Stimulated activated naive CD4-positive, alpha-beta T cell (primary cell): Measurements from ENCODE around the gene EXOC4.

Source experiments
- DNase-seq, 6 experiments: peaks; one replicate each; lab custom pipeline; 2025; lab: John Stamatoyannopoulos, UW

Gene EXOC4

GRCh38 chr7:133794479-133794878, 541.6 kb downstream of the EXOC4 start:
- DNase-seq, result no peak

DNA sequence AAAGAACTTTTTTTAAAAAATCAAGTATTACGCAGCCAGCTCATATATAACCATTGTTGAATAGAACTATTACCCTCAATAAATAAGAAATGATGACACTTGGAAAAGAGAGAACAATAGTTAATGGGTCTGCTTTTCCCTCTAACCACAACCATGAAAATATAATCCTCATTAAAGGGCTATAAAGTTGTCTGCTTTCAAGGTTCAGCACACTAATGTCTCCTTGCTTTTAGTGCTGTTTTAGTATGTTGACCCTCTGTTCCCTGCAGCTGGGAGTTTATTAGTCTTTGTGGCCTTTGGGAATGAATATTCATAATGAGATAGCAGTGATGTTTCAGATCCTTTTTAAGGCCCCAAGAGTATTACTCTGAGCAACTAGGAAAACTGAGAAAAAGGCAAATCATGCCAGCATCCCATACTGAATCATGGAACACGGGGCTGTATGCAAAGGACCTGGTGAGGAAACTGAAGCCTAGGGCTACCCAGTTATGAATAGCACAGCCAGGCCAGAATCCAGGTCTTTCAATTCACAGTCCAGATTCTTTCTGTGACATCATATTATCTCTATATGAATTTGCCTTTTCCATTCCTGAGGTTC, 542.3 kb downstream of the EXOC4 start:
- DNase-seq, result no peak

GRCh38 chr7:133796782-133797745, 544.2 kb downstream of the EXOC4 start:
- no peak for DNase-seq

GRCh38 chr7:133797818-133798520, 545.1 kb downstream of the EXOC4 start:
- DNase-seq, result no peak

GRCh38 chr7:133801341-133801740, 548.5 kb downstream of the EXOC4 start:
- no peak for DNase-seq

DNA sequence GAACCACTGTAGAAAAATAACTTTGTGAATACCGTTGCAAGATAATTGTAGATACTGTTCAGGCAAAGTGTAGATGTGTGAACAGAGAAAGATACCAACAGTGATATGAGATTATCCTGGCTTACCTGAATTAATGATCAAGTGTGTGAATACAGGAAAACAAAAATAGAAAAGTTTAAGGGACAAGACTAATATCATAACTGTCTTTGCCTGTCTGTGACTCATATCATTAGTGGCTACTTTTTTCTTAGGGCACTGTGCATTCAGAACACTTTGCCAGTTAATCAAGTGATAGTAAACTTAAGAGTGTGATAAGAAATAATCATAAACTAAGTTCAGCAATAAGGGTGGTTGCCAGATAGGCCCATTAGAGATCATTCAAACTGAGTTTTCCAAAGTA, 551.2 kb downstream of the EXOC4 start:
- no peak for DNase-seq

- no peak for DNase-seq
Measured at GRCh38 chr7:133805426-133805825, 552.5 kb downstream of the EXOC4 start.

GRCh38 chr7:133807624-133808492, 555.0 kb downstream of the EXOC4 start:
- DNase-seq, result no peak

DNA sequence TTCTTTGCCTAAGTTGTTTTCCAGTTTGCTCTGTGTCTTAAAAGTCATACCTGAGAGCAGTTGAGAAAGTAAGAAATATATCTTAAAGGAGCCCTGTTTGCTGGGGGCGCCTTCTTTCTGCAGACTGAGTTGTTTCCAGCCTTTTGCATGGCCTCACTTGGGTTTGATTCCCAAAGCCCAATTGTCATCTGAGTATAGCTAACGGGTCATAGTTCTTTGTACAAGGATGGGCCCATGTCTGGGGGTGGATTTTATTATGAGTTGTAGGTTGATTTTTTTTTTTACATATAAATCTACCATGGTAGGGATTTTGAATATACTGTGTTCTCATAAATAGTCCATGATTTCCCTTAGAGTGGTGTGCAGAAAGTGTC, 555.6 kb downstream of the EXOC4 start:
- DNase-seq, result no peak

- no peak for DNase-seq
Measured at GRCh38 chr7:133812877-133813276, 560.0 kb downstream of the EXOC4 start.

DNA sequence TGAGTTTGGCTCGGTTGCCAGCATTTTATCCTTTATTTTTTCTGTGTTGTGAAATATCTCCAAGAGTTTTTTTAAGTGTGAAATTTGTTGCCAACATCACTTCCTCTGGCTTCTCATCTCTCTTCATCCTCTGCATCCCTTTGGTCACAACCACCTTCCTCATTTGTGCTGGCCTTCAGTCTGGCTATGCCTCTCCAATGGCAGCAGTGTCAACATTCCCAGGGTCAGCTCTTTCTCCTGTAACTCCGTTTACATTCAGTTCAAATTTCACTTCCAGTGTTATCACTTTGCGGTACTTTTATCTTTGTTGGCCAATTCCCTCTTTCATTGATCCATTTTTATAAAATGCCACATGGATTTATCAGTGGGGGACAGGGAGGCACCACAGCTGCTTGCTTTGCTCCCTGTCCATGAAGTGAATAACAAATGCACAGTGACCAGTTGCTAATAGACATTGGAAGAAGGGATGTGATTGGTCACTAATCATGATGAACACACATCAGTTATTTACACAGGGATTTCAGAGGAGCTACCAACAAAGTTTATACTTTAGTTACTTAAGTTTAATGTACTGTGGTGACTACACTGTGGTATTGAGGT, 562.8 kb downstream of the EXOC4 start:
- DNase-seq, result no peak

- DNase-seq, result no peak
Measured at GRCh38 chr7:133819695-133820094, 566.8 kb downstream of the EXOC4 start.

GRCh38 chr7:133820584-133820983, 567.7 kb downstream of the EXOC4 start:
- DNase-seq, result no peak

GRCh38 chr7:133821171-133821570, 568.3 kb downstream of the EXOC4 start:
- no peak for DNase-seq

DNA sequence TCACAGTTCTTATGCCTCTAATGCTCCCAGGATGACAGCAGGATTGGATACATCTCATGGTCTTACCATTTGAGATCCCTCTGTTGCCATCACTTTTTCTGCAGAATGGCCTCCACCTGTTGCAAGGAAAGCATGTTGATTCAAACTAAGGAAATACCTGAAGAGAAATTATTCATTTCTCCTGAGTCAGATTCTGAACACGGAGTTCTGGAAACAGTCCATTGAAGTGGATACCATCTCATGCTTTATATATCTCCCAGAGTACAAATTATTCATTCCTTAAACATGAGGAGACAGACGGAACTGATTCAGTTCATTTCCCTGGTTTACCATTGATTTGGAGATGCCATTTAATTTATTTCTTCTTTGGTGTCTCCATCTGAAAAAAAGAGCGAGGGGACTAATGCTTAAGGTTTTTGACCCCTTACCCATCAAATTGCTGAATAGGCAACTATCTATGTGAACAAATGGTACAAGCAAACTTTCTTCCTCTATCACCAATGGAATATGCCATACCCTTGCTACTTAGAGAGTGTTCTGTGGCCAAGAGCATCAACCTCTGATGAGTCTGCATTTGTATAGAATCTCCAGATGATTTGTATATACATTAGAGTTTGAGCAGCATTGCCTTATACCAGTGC, 569.2 kb downstream of the EXOC4 start:
- DNase-seq, result no peak

GRCh38 chr7:133822868-133823552, 570.1 kb downstream of the EXOC4 start:
- DNase-seq, result no peak

DNA sequence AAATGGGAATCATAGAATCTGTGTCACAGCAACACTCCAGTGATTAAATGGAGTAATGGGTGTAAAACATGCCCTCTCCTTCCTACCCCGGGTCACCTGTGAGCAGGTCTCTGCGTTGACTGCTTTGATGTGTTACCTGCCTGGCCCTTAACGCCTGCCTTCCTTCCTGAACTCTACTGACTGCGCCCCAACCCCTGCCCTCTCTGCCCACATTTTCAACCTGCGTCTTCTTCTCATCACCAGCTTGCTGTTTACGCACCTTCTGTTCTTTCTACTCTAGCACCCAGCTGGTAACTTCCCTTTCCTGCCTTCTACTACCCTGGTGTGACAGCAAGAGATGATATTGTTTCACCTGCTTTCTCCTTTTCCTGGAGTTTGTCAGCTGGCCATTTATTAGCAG, 571.3 kb downstream of the EXOC4 start:
- peak in 3 of 6 experiments; percentile 16 to 42 (median 31) for DNase-seq

GRCh38 chr7:133827707-133828623, 575.1 kb downstream of the EXOC4 start:
- DNase-seq, result no peak

- no peak for DNase-seq
Measured at GRCh38 chr7:133828906-133829305, 576.0 kb downstream of the EXOC4 start.
